ENCODE measurements around the gene ATP12A.

ATP12A gene

GRCh38 chr13:24664726-24665409 lies 15.3 kb upstream of the ATP12A start:
- no peak for TF ChIP-seq CTCF (IDR thresholded peaks at IDR 0.05; ENCODE audit: unreplicated experiment in 3 of 3)
- Mint-ChIP-seq H3K27me3 (ENCODE audit: low read depth) (no peaks in the 10 kb centered on the region), H3K4me3 (no peak overlapping the region), H3K9me3 (no peaks in the 10 kb centered on the region), H3K36me3 (ENCODE audit: low read depth) (no peaks in the 10 kb centered on the region), H3K4me1 (no peaks in the 10 kb centered on the region), H3K27ac (no peak overlapping the region)

GRCh38 chr13:24668511-24668910 lies 11.7 kb upstream of the ATP12A start:
- Mint-ChIP-seq H3K4me1 (peaks cover 24% of the 10 kb centered on the region), H3K27ac (no peak overlapping the region), H3K27me3 (ENCODE audit: low read depth) (peaks cover 5% of the 10 kb centered on the region), H3K36me3 (ENCODE audit: low read depth) (no peaks in the 10 kb centered on the region), H3K4me3 (no peak overlapping the region), H3K9me3 (no peaks in the 10 kb centered on the region)
- no peak for TF ChIP-seq CTCF (IDR thresholded peaks at IDR 0.05; ENCODE audit: unreplicated experiment in 3 of 3)

GRCh38 chr13:24668955-24669582 lies 11.1 kb upstream of the ATP12A start:
- no peak overlapping the region for H3K27ac Mint-ChIP-seq
- TF ChIP-seq CTCF (IDR thresholded peaks at IDR 0.05; ENCODE audit: unreplicated experiment in 3 of 3) = no peak
- H3K4me3 Mint-ChIP-seq = no peak overlapping the region
- no peaks in the 10 kb centered on the region for H3K36me3 Mint-ChIP-seq (ENCODE audit: low read depth)
- H3K9me3 Mint-ChIP-seq = no peaks in the 10 kb centered on the region
- H3K4me1 Mint-ChIP-seq = peaks cover 24% of the 10 kb centered on the region
- H3K27me3 Mint-ChIP-seq (ENCODE audit: low read depth) = peaks cover 5% of the 10 kb centered on the region

GRCh38 chr13:24670174-24670573 lies 10.0 kb upstream of the ATP12A start:
- no peaks in the 10 kb centered on the region for H3K9me3 Mint-ChIP-seq
- no peak for TF ChIP-seq CTCF (IDR thresholded peaks at IDR 0.05; ENCODE audit: unreplicated experiment in 3 of 3)

GRCh38 chr13:24670961-24671381 lies 9.2 kb upstream of the ATP12A start:
- peaks cover 16% of the 10 kb centered on the region for H3K27me3 Mint-ChIP-seq (ENCODE audit: low read depth)
- peaks cover 24% of the 10 kb centered on the region for H3K4me1 Mint-ChIP-seq
- no peaks in the 10 kb centered on the region for H3K36me3 Mint-ChIP-seq (ENCODE audit: low read depth)
- peak overlapping the region in 2 of 3 experiments; percentile 30 for H3K4me3 Mint-ChIP-seq
- peak overlapping the region; percentile 71 to 95 (median 71) for H3K27ac Mint-ChIP-seq
- no peak for TF ChIP-seq CTCF (IDR thresholded peaks at IDR 0.05; ENCODE audit: unreplicated experiment in 3 of 3)
- no peaks in the 10 kb centered on the region for H3K9me3 Mint-ChIP-seq

More at GRCh38 chr13:24670174-24670573, 10.0 kb upstream of the ATP12A start:
- H3K36me3 Mint-ChIP-seq (ENCODE audit: low read depth) = no peaks in the 10 kb centered on the region
- H3K4me3 Mint-ChIP-seq = no peak overlapping the region
- peaks cover 24% of the 10 kb centered on the region for H3K4me1 Mint-ChIP-seq
- H3K27me3 Mint-ChIP-seq (ENCODE audit: low read depth) = peaks cover 11% of the 10 kb centered on the region
- peak overlapping the region in 2 of 3 experiments; percentile 71 to 95 for H3K27ac Mint-ChIP-seq
